Neural cell (in vitro differentiated cells): ENCODE measurements around the gene APH1B. TPM values are rescaled to one million over a fixed set of nuclear protein-coding genes. Genes with fewer than 3 reads are reported as not detected.
A peak's percentile ranks its signal among the peaks of the same experiment; 100 is the strongest.

Source experiments
- H2AFZ ChIP-seq: fragments of 200-600, 300-800 bp; sonication (generic), shearing (Covaris generic); 2 replicates; pipeline ENCODE4 v1.6.0; 2014; ENCODE audit warnings: low read depth, mild to moderate bottlenecking, antibody characterized with exemption, low read length, moderate library complexity
- H3F3A ChIP-seq: fragments of 200-600 bp; shearing (Covaris generic); 2 replicates; pipeline ENCODE4 v1.6.1; 2016; ENCODE audit warnings: mild to moderate bottlenecking, moderate library complexity, mixed read lengths, antibody characterized with exemption, low read length; ENCODE audit not compliant: insufficient read depth, poor library complexity, severe bottlenecking
- H3K27ac ChIP-seq: fragments of 200-600, 300-800 bp; sonication (generic), shearing (Covaris generic); 2 replicates; pipeline ENCODE4 v1.5.1; 2014; ENCODE audit warnings: mild to moderate bottlenecking, low read length, moderate library complexity
- H3K27me3 ChIP-seq: fragments of 300-800, 200-600 bp; sonication (generic), shearing (Covaris generic); 2 replicates; pipeline ENCODE4 v1.6.0; 2014; ENCODE audit warnings: mild to moderate bottlenecking, low read depth, low read length, moderate library complexity; ENCODE audit not compliant: insufficient read depth
- H3K36me3 ChIP-seq: fragments of 300-800, 200-600 bp; sonication (generic), shearing (Covaris generic); 2 replicates; pipeline ENCODE4 v1.5.1; 2014; ENCODE audit warnings: mild to moderate bottlenecking, antibody characterized with exemption, low read length, moderate library complexity; ENCODE audit not compliant: insufficient read depth
- H3K4me2 ChIP-seq: fragments of 300-800, 200-600 bp; sonication (generic), shearing (Covaris generic); 2 replicates; pipeline ENCODE4 v1.6.0; 2014; ENCODE audit warnings: mild to moderate bottlenecking, low read length
- H3K4me3 ChIP-seq: fragments of 300-800, 200-600 bp; sonication (generic), shearing (Covaris generic); 2 replicates; pipeline ENCODE4 v1.5.1; 2014; ENCODE audit warnings: mild to moderate bottlenecking, low read length, moderate library complexity
- H3K79me2 ChIP-seq: fragments of 200-600 bp; shearing (Covaris generic); replicated peaks from 2 replicates; pipeline ENCODE4 v1.6.0; 2014; ENCODE audit warnings: mild to moderate bottlenecking, low read length, moderate library complexity; ENCODE audit not compliant: insufficient read depth
- H3K9ac ChIP-seq: fragments of 300-800, 200-600 bp; sonication (generic), shearing (Covaris generic); 2 replicates; pipeline ENCODE4 v1.6.1; 2016; ENCODE audit warnings: mild to moderate bottlenecking, low read length, mixed read lengths
- H3K9me2 ChIP-seq: fragments of 200-600 bp; shearing (Covaris generic); 2 replicates; pipeline ENCODE4 v1.6.1; 2016; ENCODE audit warnings: mild to moderate bottlenecking, low read length, mixed read lengths; ENCODE audit not compliant: insufficient read depth
- H3K9me3 ChIP-seq: fragments of 200-600, 300-800 bp; sonication (generic), shearing (Covaris generic); 2 replicates; pipeline ENCODE4 v1.6.1; 2016; ENCODE audit warnings: mild to moderate bottlenecking, mixed run types, low read length, moderate library complexity, mixed read lengths
- H4K20me1 ChIP-seq: fragments of 200-600 bp; shearing (Covaris generic); 2 replicates; pipeline ENCODE4 v1.6.1; 2016; ENCODE audit warnings: mild to moderate bottlenecking, mixed run types; ENCODE audit not compliant: insufficient read depth
- CTCF ChIP-seq: fragments of 450-650 bp; IDR thresholded peaks from 2 replicates; pipeline ENCODE4 v1.5.1; 2014; ENCODE audit warnings: antibody characterized with exemption, mild to moderate bottlenecking, moderate library complexity; ENCODE audit not compliant: poor library complexity, severe bottlenecking
- EP300 ChIP-seq: fragments of 450-650 bp; conservative IDR thresholded peaks from 2 replicates; pipeline ENCODE4 v1.6.1; 2014; ENCODE audit warnings: antibody characterized with exemption, mild to moderate bottlenecking, moderate library complexity; ENCODE audit not compliant: poor library complexity, severe bottlenecking
- EZH2 ChIP-seq: fragments of 200-600, 300-800 bp; shearing (Covaris generic), sonication (generic); IDR thresholded peaks from 2 replicates; pipeline ENCODE4 v1.6.1; 2014; ENCODE audit warnings: antibody characterized with exemption, low read length, borderline replicate concordance, mild to moderate bottlenecking; ENCODE audit not compliant: insufficient read depth, poor library complexity, severe bottlenecking
- MXI1 ChIP-seq: fragments of 450-650 bp; conservative IDR thresholded peaks from 2 replicates; pipeline ENCODE4 v1.6.1; 2014; ENCODE audit warnings: antibody characterized with exemption, mild to moderate bottlenecking; ENCODE audit not compliant: poor library complexity, severe bottlenecking
- POLR2AphosphoS5 ChIP-seq: IDR thresholded peaks from 2 replicates; pipeline ENCODE4 v1.6.1; 2012
- RAD21 ChIP-seq: fragments of 450-650 bp; conservative IDR thresholded peaks from 2 replicates; pipeline ENCODE4 v1.6.1; 2014; ENCODE audit warnings: antibody characterized with exemption, mild to moderate bottlenecking, moderate library complexity
- REST ChIP-seq: IDR thresholded peaks from 2 replicates; pipeline ENCODE4 v1.6.1; 2012; ENCODE audit warnings: borderline replicate concordance
- SMC3 ChIP-seq: fragments of 450-650 bp; conservative IDR thresholded peaks from 2 replicates; pipeline ENCODE4 v1.6.1; 2014; ENCODE audit warnings: antibody characterized with exemption, mild to moderate bottlenecking, moderate library complexity; ENCODE audit not compliant: poor library complexity
- TAF1 ChIP-seq: IDR thresholded peaks from 2 replicates; pipeline ENCODE4 v1.6.1; 2012; ENCODE audit warnings: low read depth
- polyA minus RNA-seq: library from RNA; depleted of rRNA, polyadenylated mRNA; stranded (reverse); fragments of >200 nt; gene quantifications from 2 replicates; pipeline ENCODE4 v1.2.3, GENCODE V29; 2014
- polyA plus RNA-seq: library from polyadenylated mRNA; depleted of rRNA; stranded (reverse); fragments of >200 nt; gene quantifications from 2 replicates; pipeline ENCODE4 v1.2.3, GENCODE V29; 2014

The APH1B gene
- polyA plus RNA-seq (13.2 and 14.6 TPM in 2 replicates), polyA minus RNA-seq (15.5 and 17.3 TPM in 2 replicates)

GRCh38 chr15:63277038-63277892 lies at the start of gene APH1B:
Gene APH1B, plus strand, starts transcription at chr15:63277605. Its CDS starts 19 bp downstream, at chr15:63277624.
- H3K9me3 ChIP-seq, result no peaks in the 10 kb centered on the region
- TF ChIP-seq REST, result peak; percentile 50
- no peak for TF ChIP-seq EP300
- no peak for TF ChIP-seq TAF1
- peak; percentile 66 for TF ChIP-seq MXI1
- TF ChIP-seq SMC3, result peak; percentile 61
- peak; percentile 48 for TF ChIP-seq RAD21
- peak; percentile 32 for TF ChIP-seq POLR2AphosphoS5
- TF ChIP-seq CTCF, result no peak
- TF ChIP-seq EZH2, result no peak
- H3K79me2 ChIP-seq, result no peaks in the 10 kb centered on the region
- H2AFZ ChIP-seq, result peak within 1 kb of the TSS; percentile 93
- no peaks in the 10 kb centered on the region for H4K20me1 ChIP-seq
- peak within 1 kb of the TSS; percentile 78 for H3K9ac ChIP-seq
- H3K4me3 ChIP-seq, result peak within 1 kb of the TSS; percentile 90
- H3K36me3 ChIP-seq, result no peaks in the 10 kb centered on the region
- H3K27ac ChIP-seq, result peak within 1 kb of the TSS; percentile 24
- no peaks in the 10 kb centered on the region for H3K9me2 ChIP-seq
- H3K4me2 ChIP-seq, result peak within 1 kb of the TSS; percentile 79
- H3F3A ChIP-seq, result peaks cover 8% of the 10 kb centered on the region
- H3K27me3 ChIP-seq, result no peaks in the 10 kb centered on the region

GRCh38 chr15:63227689-63228088 lies 49.7 kb upstream of the APH1B start:
- Histone ChIP-seq H3K9ac (no peak overlapping the region), H3K27ac (no peak overlapping the region), H3K36me3 (no peaks in the 10 kb centered on the region), H2AFZ (no peak overlapping the region), H3K4me2 (no peak overlapping the region), H3K27me3 (no peaks in the 10 kb centered on the region), H3K79me2 (peaks cover 55% of the 10 kb centered on the region), H3K9me2 (no peaks in the 10 kb centered on the region), H3F3A (no peaks in the 10 kb centered on the region), H4K20me1 (no peaks in the 10 kb centered on the region), H3K9me3 (no peaks in the 10 kb centered on the region), H3K4me3 (no peak overlapping the region)
- TF ChIP-seq POLR2AphosphoS5 (no peak), CTCF (no peak), TAF1 (no peak), MXI1 (no peak), EZH2 (no peak), REST (no peak), SMC3 (no peak), RAD21 (no peak), EP300 (no peak)
